GM23338 (cell line): ENCODE measurements around the gene ZCWPW2. TPM values are rescaled to one million over a fixed set of nuclear protein-coding genes. Genes with fewer than 3 reads are reported as not detected.

Experiments
- ATAC-seq: fragments of 200-7000 bp; cut with Tn5 transposase; 3 replicates; pipeline ENCODE4 v1.9.1; 2020
- DNase-seq: peaks from one replicate; pipeline ENCODE4 v3.0.0-alpha.2; 2015; ENCODE audit warnings: low spot score
- H2AFZ ChIP-seq: fragments of 200-600 bp; sonication (generic); 2 replicates; pipeline ENCODE4 v1.8.0; 2016; ENCODE audit warnings: antibody characterized with exemption, mild to moderate bottlenecking, moderate library complexity
- H3F3A ChIP-seq: fragments of 200-600 bp; sonication (generic); replicated peaks from 2 replicates; pipeline ENCODE4 v1.8.0; 2017; ENCODE audit warnings: antibody characterized with exemption, mixed run types, low read depth
- H3K27ac ChIP-seq: fragments of 200-600 bp; sonication (generic); 2 replicates; pipeline ENCODE4 v1.6.1; 2016; ENCODE audit warnings: low read depth
- H3K27me3 ChIP-seq: fragments of 200-600 bp; sonication (generic); 2 replicates; pipeline ENCODE4 v1.8.0; 2016; ENCODE audit warnings: mild to moderate bottlenecking, mixed run types, moderate library complexity; ENCODE audit not compliant: insufficient read depth
- H3K36me3 ChIP-seq: fragments of 200-600 bp; sonication (generic); 2 replicates; pipeline ENCODE4 v1.8.0; 2016; ENCODE audit warnings: mild to moderate bottlenecking; ENCODE audit not compliant: insufficient read depth
- H3K4me1 ChIP-seq: fragments of 200-600 bp; sonication (generic); 2 replicates; pipeline ENCODE4 v1.8.0; 2016; ENCODE audit warnings: mild to moderate bottlenecking, moderate library complexity; ENCODE audit not compliant: insufficient read depth
- H3K4me2 ChIP-seq: fragments of 200-600 bp; sonication (generic); 2 replicates; pipeline ENCODE4 v1.7.1; 2017; ENCODE audit warnings: mixed run types
- H3K4me3 ChIP-seq: fragments of 200-600 bp; sonication (generic); 2 replicates; pipeline ENCODE4 v1.6.1; 2016; ENCODE audit warnings: mixed run types
- H3K79me2 ChIP-seq: fragments of 200-600 bp; sonication (generic); replicated peaks from 2 replicates; pipeline ENCODE4 v1.8.0; 2017; ENCODE audit warnings: mild to moderate bottlenecking; ENCODE audit not compliant: insufficient read depth
- H3K9me2 ChIP-seq: fragments of 200-600 bp; sonication (generic); 2 replicates; pipeline ENCODE4 v1.8.0; 2017; ENCODE audit not compliant: insufficient read depth
- H4K20me1 ChIP-seq: fragments of 200-600 bp; sonication (generic); replicated peaks from 2 replicates; pipeline ENCODE4 v1.8.0; 2017; ENCODE audit warnings: mild to moderate bottlenecking; ENCODE audit not compliant: insufficient read depth
- H3K27ac Mint-ChIP-seq: 2 replicates; pipeline ENCODE4 v1.8.0; 2020; ENCODE audit warnings: inconsistent platforms, mild to moderate bottlenecking, moderate library complexity, mixed read lengths
- H3K27me3 Mint-ChIP-seq: 3 replicates; pipeline ENCODE4 v1.8.0; 2022; ENCODE audit warnings: low read depth, mild to moderate bottlenecking, moderate library complexity, mixed read lengths, inconsistent platforms; ENCODE audit not compliant: insufficient read depth, poor library complexity
- H3K36me3 Mint-ChIP-seq: 3 replicates; pipeline ENCODE4 v1.8.0; 2021; ENCODE audit warnings: low read depth, mild to moderate bottlenecking, inconsistent platforms, moderate library complexity, mixed read lengths
- H3K4me1 Mint-ChIP-seq: 3 replicates; pipeline ENCODE4 v1.8.0; 2020; ENCODE audit warnings: mild to moderate bottlenecking, inconsistent platforms, mixed read lengths
- H3K4me3 Mint-ChIP-seq: 3 replicates; pipeline ENCODE4 v1.8.0; 2021; ENCODE audit warnings: moderate library complexity, mild to moderate bottlenecking, inconsistent platforms, mixed read lengths
- H3K9me3 Mint-ChIP-seq: 3 replicates; pipeline ENCODE4 v1.8.0; 2020; ENCODE audit warnings: moderate library complexity, mild to moderate bottlenecking, inconsistent platforms, mixed read lengths
- CREB1 ChIP-seq: fragments of 250-450 bp; sonication (Bioruptor Pico); IDR thresholded peaks from 2 replicates; pipeline ENCODE4 v1.5.0; 2020; ENCODE audit warnings: low read depth, mild to moderate bottlenecking, moderate library complexity
- CTCF ChIP-seq, 2 experiments: fragments of 200-600 bp in 1 of 2; sonication (generic) in 1 of 2; conservative IDR thresholded peaks; 2 replicates each; pipeline versions ENCODE4 v1.5.1 to v1.6.1; 2016 to 2017; ENCODE audit warnings: antibody characterized with exemption in 2 of 2, low read depth in 2 of 2, mild to moderate bottlenecking in 2 of 2, moderate library complexity in 1 of 2
- ETS1 ChIP-seq: IDR thresholded peaks from 2 replicates; pipeline ENCODE4 v1.6.1; 2016; ENCODE audit warnings: antibody characterized with exemption
- EZH2 ChIP-seq: fragments of 200-600 bp; sonication (generic); IDR thresholded peaks from one replicate; pipeline ENCODE4 v1.8.0; 2017; ENCODE audit warnings: antibody characterized with exemption, mild to moderate bottlenecking, low read depth; ENCODE audit not compliant: unreplicated experiment
- JUNB ChIP-seq: IDR thresholded peaks from one replicate; pipeline ENCODE4 v1.6.1; 2016; ENCODE audit warnings: antibody characterized with exemption; ENCODE audit not compliant: unreplicated experiment
- NANOG ChIP-seq: IDR thresholded peaks from 2 replicates; pipeline ENCODE4 v1.6.1; 2016; ENCODE audit warnings: antibody characterized with exemption, borderline replicate concordance
- POLR2AphosphoS5 ChIP-seq: IDR thresholded peaks from 2 replicates; pipeline ENCODE4 v1.6.1; 2016; ENCODE audit warnings: antibody characterized with exemption, low read depth
- STAT1 ChIP-seq: IDR thresholded peaks from one replicate; pipeline ENCODE4 v1.6.1; 2016; ENCODE audit warnings: antibody characterized with exemption; ENCODE audit not compliant: unreplicated experiment
- ZNF114 ChIP-seq: fragments of 250-450 bp; sonication (Bioruptor Pico); IDR thresholded peaks from 2 replicates; pipeline ENCODE4 v1.5.0; 2020; ENCODE audit warnings: mild to moderate bottlenecking, moderate library complexity
- ZNF331 ChIP-seq: fragments of 250-450 bp; sonication (Bioruptor Pico); IDR thresholded peaks from 2 replicates; pipeline ENCODE4 v1.5.0; 2020; ENCODE audit warnings: low read depth, mild to moderate bottlenecking, moderate library complexity
- ZNF462 ChIP-seq: fragments of 250-450 bp; sonication (Bioruptor Pico); IDR thresholded peaks from 2 replicates; pipeline ENCODE4 v1.5.0; 2020; ENCODE audit warnings: mild to moderate bottlenecking, moderate library complexity
- polyA plus RNA-seq: library from polyadenylated mRNA; unstranded; fragments of >200 nt; fragmentation: Nextera tagmentation; extraction: Ambion mirVana; gene quantifications from 2 replicates; pipeline ENCODE4 v1.2.1, GENCODE V29; 2016
- total RNA-seq: library from RNA; depleted of rRNA; stranded (reverse); fragments of >200 nt; shearing (Covaris generic); gene quantifications from 2 replicates; pipeline ENCODE4 v1.2.3, GENCODE V29; 2014

ZCWPW2 gene
- total and polyA plus RNA-seq, 2 experiments from 2014 or later: 0.55 TPM; not detected in 1

- Histone ChIP-seq H3K27me3 (no peaks in the 10 kb centered on the region), H3F3A (no peaks in the 10 kb centered on the region; the same call in 1 of the 2 replicates), H3K36me3 (no peaks in the 10 kb centered on the region; the same call in 1 of the 2 replicates), H3K27ac (no peak overlapping the region), H4K20me1 (no peaks in the 10 kb centered on the region; the same call in 1 of the 2 replicates), H3K9me2 (no peaks in the 10 kb centered on the region), H3K4me2 (no peak overlapping the region), H3K4me1 (no peaks in the 10 kb centered on the region), H2AFZ (no peak overlapping the region), H3K4me3 (no peak overlapping the region), H3K79me2 (peaks cover 63% of the 10 kb centered on the region)
- Mint-ChIP-seq H3K36me3 (0 out of 3 replicates have a peak, but pooled peaks cover 2% of the 10 kb centered on the region), H3K9me3 (no peaks in the 10 kb centered on the region), H3K27ac (no peak overlapping the region), H3K27me3 (no peaks in the 10 kb centered on the region), H3K4me1 (peaks cover 13% of the 10 kb centered on the region), H3K4me3 (no peak overlapping the region)
- no peak for TF ChIP-seq EZH2
- no peak for TF ChIP-seq NANOG
- ATAC-seq: no peak
- no peak for DNase-seq
Observed at GRCh38 chr3:28343144-28343543, 5.4 kb upstream of the ZCWPW2 start.

- peaks cover 20% of the 10 kb centered on the region for H3K4me1 Mint-ChIP-seq
- DNase-seq (no peak), ATAC-seq (no peak)
- H3F3A ChIP-seq: no peaks in the 10 kb centered on the region; the same call in 1 of the 2 replicates
- H3K36me3 ChIP-seq: no peaks in the 10 kb centered on the region
- no peak overlapping the region for H2AFZ ChIP-seq
- no peaks in the 10 kb centered on the region for H3K27me3 ChIP-seq
- H3K36me3 Mint-ChIP-seq: no peaks in the 10 kb centered on the region
- no peak overlapping the region for H3K4me3 ChIP-seq
- no peaks in the 10 kb centered on the region; the same call in 1 of the 2 replicates for H4K20me1 ChIP-seq
- no peak overlapping the region for H3K4me3 Mint-ChIP-seq
- no peak overlapping the region for H3K4me2 ChIP-seq
- no peak overlapping the region for H3K27ac Mint-ChIP-seq
- no peaks in the 10 kb centered on the region for H3K4me1 ChIP-seq
- peaks cover 8% of the 10 kb centered on the region for H3K27me3 Mint-ChIP-seq
- H3K9me2 ChIP-seq: no peaks in the 10 kb centered on the region
- H3K79me2 ChIP-seq: peaks cover 63% of the 10 kb centered on the region
- H3K9me3 Mint-ChIP-seq: no peaks in the 10 kb centered on the region; the same call in 2 of the 3 replicates
- no peak overlapping the region for H3K27ac ChIP-seq
- TF ChIP-seq EZH2 (no peak), ETS1 (no peak), STAT1 (no peak), ZNF331 (CRISPR knock-in tag) (no peak), POLR2AphosphoS5 (no peak), ZNF114 (CRISPR knock-in tag) (no peak), JUNB (no peak), CREB1 (no peak), NANOG (no peak), CTCF (conservative IDR thresholded peaks at IDR 0.05; ENCODE audit: low read depth in 2 of 2) (no peak), ZNF462 (CRISPR knock-in tag) (no peak)
Observed at GRCh38 chr3:28345690-28346089, 2.8 kb upstream of the ZCWPW2 start.
